ENCODE results near the gene FSTL5.

The FSTL5 gene

GRCh38 chr4:161359491-161359890, 804.3 kb downstream of the FSTL5 start:
- in situ Hi-C loops (cut with MboI; ENCODE audit: low sequenced_read_pairs): no loop called here

GRCh38 chr4:161356351-161356750, 807.4 kb downstream of the FSTL5 start:
- in situ Hi-C loops (cut with MboI; ENCODE audit: low sequenced_read_pairs): no loop called here

- in situ Hi-C loops (cut with MboI; ENCODE audit: low sequenced_read_pairs): no loop called here
These were observed 812.9 kb downstream of the FSTL5 start for GRCh38 chr4:161350946-161351345.

GRCh38 chr4:161345741-161346140, 818.1 kb downstream of the FSTL5 start:
- in situ Hi-C loops (cut with MboI; ENCODE audit: low sequenced_read_pairs): no loop called here

- in situ Hi-C loops (cut with MboI; ENCODE audit: low sequenced_read_pairs): no loop called here
These were observed 820.2 kb downstream of the FSTL5 start for GRCh38 chr4:161343569-161343950.

- in situ Hi-C loops (cut with MboI; ENCODE audit: low sequenced_read_pairs): no loop called here
These were observed 820.8 kb downstream of the FSTL5 start for GRCh38 chr4:161342881-161343568.

- in situ Hi-C loops (cut with MboI; ENCODE audit: low sequenced_read_pairs): no loop called here
These were observed 827.2 kb downstream of the FSTL5 start for GRCh38 chr4:161336621-161337020.

GRCh38 chr4:161336016-161336530, 827.7 kb downstream of the FSTL5 start:
- in situ Hi-C loops (cut with MboI; ENCODE audit: low sequenced_read_pairs): no loop called here
